Karpas-422 (cell line): Measurements from ENCODE around the gene COLEC12. TPM values are rescaled to one million over a fixed set of nuclear protein-coding genes. Genes with fewer than 3 reads are reported as not detected.

Experiments
- DNase-seq: peaks from one replicate; pipeline ENCODE4 v3.0.0-alpha.2; 2015
- H2AFZ ChIP-seq: fragments of 200-600 bp; sonication (generic); 2 replicates; pipeline ENCODE4 v1.6.1; 2014; ENCODE audit warnings: antibody characterized with exemption, low read length, mixed read lengths
- H3K27ac ChIP-seq: fragments of 200-600 bp; sonication (generic); 2 replicates; pipeline ENCODE4 v1.5.1; 2014; ENCODE audit warnings: mild to moderate bottlenecking, low read length, moderate library complexity
- H3K27me3 ChIP-seq: fragments of 200-600 bp; sonication (generic); 2 replicates; pipeline ENCODE4 v1.6.1; 2014; ENCODE audit warnings: low read length, mixed read lengths
- H3K36me3 ChIP-seq: fragments of 200-600 bp; sonication (generic); 2 replicates; pipeline ENCODE4 v1.6.1; 2014; ENCODE audit warnings: low read length, mixed read lengths; ENCODE audit not compliant: insufficient read depth
- H3K4me1 ChIP-seq: fragments of 200-600 bp; sonication (generic); 2 replicates; pipeline ENCODE4 v1.6.1; 2014; ENCODE audit warnings: mild to moderate bottlenecking, low read length, mixed read lengths
- H3K4me2 ChIP-seq: fragments of 200-600 bp; sonication (generic); 2 replicates; pipeline ENCODE4 v1.6.1; 2014; ENCODE audit warnings: low read length, low read depth, mild to moderate bottlenecking; ENCODE audit not compliant: poor library complexity, severe bottlenecking
- H3K4me3 ChIP-seq: fragments of 200-600 bp; sonication (generic); 2 replicates; pipeline ENCODE4 v1.5.1; 2014; ENCODE audit warnings: mild to moderate bottlenecking, antibody characterized with exemption, low read length, mixed read lengths
- H3K79me2 ChIP-seq: fragments of 200-600 bp; sonication (generic); 2 replicates; pipeline ENCODE4 v1.6.1; 2014; ENCODE audit warnings: mild to moderate bottlenecking, low read length, mixed read lengths
- H3K9ac ChIP-seq: fragments of 200-600 bp; sonication (generic); 2 replicates; pipeline ENCODE4 v1.6.0; 2014; ENCODE audit warnings: low read length
- H3K9me2 ChIP-seq: fragments of 200-600 bp; sonication (generic), shearing (Covaris generic); replicated peaks from 2 replicates; pipeline ENCODE4 v1.6.0; 2014; ENCODE audit warnings: mild to moderate bottlenecking, low read length, moderate library complexity; ENCODE audit not compliant: insufficient read depth
- H3K9me3 ChIP-seq: fragments of 300-700, 200-600 bp; sonication (generic); 2 replicates; pipeline ENCODE4 v1.6.1; 2014; ENCODE audit warnings: low read length, mixed read lengths
- H4K20me1 ChIP-seq: fragments of 200-600 bp; sonication (generic); 2 replicates; pipeline ENCODE4 v1.6.1; 2014; ENCODE audit warnings: mild to moderate bottlenecking, antibody characterized with exemption, low read length, low read depth; ENCODE audit not compliant: insufficient read depth
- total RNA-seq: library from RNA; depleted of rRNA; stranded (reverse); fragments of >200 nt; shearing (Covaris generic); gene quantifications from 2 replicates; pipeline ENCODE4 v1.2.3, GENCODE V29; 2014; ENCODE audit warnings: low replicate concordance

The COLEC12 gene
- total RNA-seq, 1 experiment from 2014 or later: not detected

DNA sequence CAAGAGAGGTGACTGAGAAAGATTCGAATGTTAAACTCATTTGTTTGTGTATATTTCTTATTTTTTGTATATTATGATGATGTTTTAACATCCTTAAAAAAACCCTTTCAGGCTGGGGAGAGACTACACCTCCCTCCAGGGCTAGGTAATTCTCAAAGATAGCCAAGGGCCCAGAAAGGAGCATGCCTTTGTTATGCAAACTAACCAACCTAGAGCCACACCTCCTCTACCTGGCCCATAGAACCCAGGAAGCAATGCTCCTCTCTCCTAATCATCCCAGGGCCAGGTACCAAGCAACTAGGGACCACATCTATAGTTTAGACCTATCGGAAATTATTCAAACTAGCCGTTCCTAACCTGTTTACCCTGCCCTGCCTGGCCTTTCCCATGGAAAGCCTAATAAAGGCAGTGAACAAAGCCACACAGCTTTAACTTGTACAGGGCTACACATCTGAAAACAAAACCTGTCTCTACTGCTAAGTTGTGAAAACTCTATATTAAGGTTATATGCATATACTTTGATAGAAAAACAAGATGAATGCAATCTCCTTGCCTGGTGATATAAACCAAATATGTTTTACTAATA, 79.7 kb downstream of the COLEC12 start:
- H3K9me3 ChIP-seq: no peaks in the 10 kb centered on the region
- no peak overlapping the region for H3K27ac ChIP-seq
- no peaks in the 10 kb centered on the region for H4K20me1 ChIP-seq
- H3K4me3 ChIP-seq: no peak overlapping the region
- no peak overlapping the region for H3K4me2 ChIP-seq
- H3K27me3 ChIP-seq: no peaks in the 10 kb centered on the region
- no peak overlapping the region for H3K9ac ChIP-seq
- no peaks in the 10 kb centered on the region for H3K9me2 ChIP-seq
- no peak for DNase-seq
- H3K4me1 ChIP-seq: no peaks in the 10 kb centered on the region
- H3K79me2 ChIP-seq: no peaks in the 10 kb centered on the region
- no peak overlapping the region for H2AFZ ChIP-seq
- no peaks in the 10 kb centered on the region for H3K36me3 ChIP-seq

DNA sequence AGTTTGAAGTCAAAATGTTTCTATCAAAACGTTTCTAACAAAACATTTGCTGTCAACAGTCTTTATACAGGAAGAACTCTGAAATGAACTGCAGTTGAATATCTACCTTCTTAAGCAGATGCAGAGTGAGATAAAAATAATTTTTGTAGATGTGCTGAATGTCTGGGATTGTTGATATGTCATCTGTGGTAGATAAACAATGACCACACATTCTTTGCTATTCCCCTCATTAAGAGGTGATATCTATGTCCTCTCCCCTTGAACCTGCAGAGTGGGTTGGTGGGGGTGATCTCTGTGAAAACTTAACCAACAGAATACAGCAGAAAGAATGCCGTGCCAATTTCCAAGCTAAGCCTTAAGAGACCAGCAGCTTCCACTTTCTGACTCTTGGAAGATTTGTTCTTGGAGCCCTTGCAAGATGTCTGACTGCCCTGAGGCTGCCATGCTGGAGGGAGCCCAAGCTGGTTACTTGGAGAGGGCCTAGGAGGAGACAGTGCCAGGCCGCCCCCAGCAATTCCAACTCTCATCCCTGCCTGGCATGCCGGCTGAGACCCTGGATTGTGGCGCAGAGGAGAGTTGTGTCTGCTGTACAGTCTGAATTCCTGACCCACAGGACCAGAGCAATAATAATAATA, 80.8 kb downstream of the COLEC12 start:
- H3K9ac ChIP-seq: no peak overlapping the region
- H3K4me2 ChIP-seq: no peak overlapping the region
- no peaks in the 10 kb centered on the region for H4K20me1 ChIP-seq
- no peak for DNase-seq
- H3K27ac ChIP-seq: no peak overlapping the region
- H3K4me3 ChIP-seq: no peak overlapping the region
- no peak overlapping the region for H2AFZ ChIP-seq
- H3K9me2 ChIP-seq: no peaks in the 10 kb centered on the region
- H3K36me3 ChIP-seq: no peaks in the 10 kb centered on the region
- H3K79me2 ChIP-seq: no peaks in the 10 kb centered on the region
- H3K27me3 ChIP-seq: no peaks in the 10 kb centered on the region
- H3K4me1 ChIP-seq: no peaks in the 10 kb centered on the region
- H3K9me3 ChIP-seq: no peaks in the 10 kb centered on the region

DNA sequence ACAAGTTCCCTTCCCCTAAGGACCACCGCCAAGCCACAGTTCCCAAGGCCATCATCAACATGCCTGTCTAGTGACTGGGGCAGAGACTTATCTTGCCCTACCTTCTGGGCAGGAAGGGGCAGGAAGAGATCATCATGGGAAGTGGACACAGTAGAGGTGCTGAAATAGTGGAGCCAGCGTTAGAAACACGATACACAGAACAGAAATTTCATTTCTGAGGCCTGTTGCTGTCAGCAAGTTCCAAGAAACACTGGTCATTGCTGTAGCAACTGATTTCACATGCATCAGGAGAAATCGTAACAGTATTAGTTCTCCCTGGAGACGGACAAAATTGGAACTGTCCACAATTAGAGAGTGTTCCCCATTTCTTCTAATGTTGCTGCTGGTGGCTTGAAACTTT, 83.0 kb downstream of the COLEC12 start:
- Histone ChIP-seq H3K27me3 (no peaks in the 10 kb centered on the region), H3K27ac (no peak overlapping the region), H3K36me3 (no peaks in the 10 kb centered on the region), H3K4me2 (no peak overlapping the region), H3K9me2 (no peaks in the 10 kb centered on the region), H3K79me2 (no peaks in the 10 kb centered on the region), H3K4me1 (no peaks in the 10 kb centered on the region), H3K9ac (no peak overlapping the region), H4K20me1 (no peaks in the 10 kb centered on the region), H3K4me3 (no peak overlapping the region), H2AFZ (no peak overlapping the region), H3K9me3 (no peaks in the 10 kb centered on the region)
- no peak for DNase-seq

DNA sequence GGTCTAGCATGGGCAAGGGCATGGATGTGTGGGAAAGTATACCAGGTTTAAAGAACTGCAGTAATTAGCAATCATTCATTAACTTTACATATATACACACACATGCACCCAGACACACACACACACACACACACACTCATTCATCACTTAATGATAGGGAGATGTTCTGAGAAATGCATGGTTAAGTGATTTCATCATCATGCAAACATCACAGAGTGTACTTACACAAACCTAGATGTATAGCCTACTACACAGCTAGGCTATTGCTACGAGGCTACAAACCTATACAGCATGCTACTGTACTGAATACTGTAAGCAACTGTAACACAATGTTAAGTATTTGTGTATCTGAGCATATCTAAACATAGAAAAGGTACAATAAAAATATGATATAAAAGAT, 83.6 kb downstream of the COLEC12 start:
- Histone ChIP-seq H3K36me3 (no peaks in the 10 kb centered on the region), H3K4me3 (no peak overlapping the region), H3K9ac (no peak overlapping the region), H3K27ac (no peak overlapping the region), H2AFZ (no peak overlapping the region), H4K20me1 (no peaks in the 10 kb centered on the region), H3K9me3 (no peaks in the 10 kb centered on the region), H3K27me3 (no peaks in the 10 kb centered on the region), H3K9me2 (no peaks in the 10 kb centered on the region), H3K4me2 (no peak overlapping the region), H3K4me1 (no peaks in the 10 kb centered on the region), H3K79me2 (no peaks in the 10 kb centered on the region)
- no peak for DNase-seq

DNA sequence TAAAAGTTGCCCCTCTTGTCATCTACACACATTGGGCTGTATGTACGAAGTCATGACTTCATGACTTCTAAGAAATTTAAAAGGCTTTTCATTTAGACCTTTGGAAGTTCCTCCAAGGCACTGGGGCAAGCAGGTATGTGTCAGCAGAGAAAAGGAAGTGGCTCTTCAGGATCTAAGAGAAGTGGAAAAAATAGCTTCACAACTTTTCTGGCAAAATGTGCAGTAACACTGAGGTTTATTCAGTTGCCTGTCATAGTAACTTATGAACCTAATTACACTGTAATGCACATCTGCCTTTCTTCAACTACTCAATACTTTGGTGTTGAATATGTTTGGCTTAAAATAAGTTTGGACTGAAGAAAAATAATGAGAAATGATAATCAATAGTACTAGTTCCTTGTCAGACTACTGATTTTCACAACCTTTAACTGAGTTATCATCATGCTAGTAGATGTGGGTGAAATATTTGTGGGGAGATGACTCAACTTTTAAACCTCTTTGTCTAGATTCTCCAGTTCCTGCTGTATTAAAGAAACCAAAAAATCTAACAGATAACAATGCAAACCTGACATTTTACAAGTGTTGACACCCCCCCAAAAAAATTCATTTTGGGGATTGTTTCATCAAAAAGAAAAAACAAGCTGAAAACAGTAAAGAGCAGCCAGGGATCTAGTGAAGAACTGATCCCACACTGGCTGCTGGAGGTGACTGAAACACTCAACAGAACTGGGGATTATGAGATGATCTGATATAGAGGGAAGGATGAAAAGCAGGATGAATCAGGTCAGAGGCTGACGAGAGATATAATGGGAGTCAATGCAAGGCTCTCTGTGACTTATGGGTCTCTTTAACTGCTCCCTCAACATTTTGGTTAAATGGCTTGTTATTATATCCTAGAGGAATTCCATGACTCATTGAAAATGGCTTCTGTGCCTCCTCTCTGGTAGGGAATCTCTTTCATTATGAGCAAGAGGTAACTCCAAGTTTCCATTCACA, 84.6 kb downstream of the COLEC12 start:
- no peaks in the 10 kb centered on the region for H3K27me3 ChIP-seq
- no peaks in the 10 kb centered on the region for H4K20me1 ChIP-seq
- no peaks in the 10 kb centered on the region for H3K4me1 ChIP-seq
- no peak for DNase-seq
- H3K4me3 ChIP-seq: no peak overlapping the region
- no peak overlapping the region for H2AFZ ChIP-seq
- H3K79me2 ChIP-seq: no peaks in the 10 kb centered on the region
- H3K9ac ChIP-seq: no peak overlapping the region
- H3K36me3 ChIP-seq: no peaks in the 10 kb centered on the region
- H3K27ac ChIP-seq: no peak overlapping the region
- no peaks in the 10 kb centered on the region for H3K9me3 ChIP-seq
- H3K9me2 ChIP-seq: no peaks in the 10 kb centered on the region
- no peak overlapping the region for H3K4me2 ChIP-seq

DNA sequence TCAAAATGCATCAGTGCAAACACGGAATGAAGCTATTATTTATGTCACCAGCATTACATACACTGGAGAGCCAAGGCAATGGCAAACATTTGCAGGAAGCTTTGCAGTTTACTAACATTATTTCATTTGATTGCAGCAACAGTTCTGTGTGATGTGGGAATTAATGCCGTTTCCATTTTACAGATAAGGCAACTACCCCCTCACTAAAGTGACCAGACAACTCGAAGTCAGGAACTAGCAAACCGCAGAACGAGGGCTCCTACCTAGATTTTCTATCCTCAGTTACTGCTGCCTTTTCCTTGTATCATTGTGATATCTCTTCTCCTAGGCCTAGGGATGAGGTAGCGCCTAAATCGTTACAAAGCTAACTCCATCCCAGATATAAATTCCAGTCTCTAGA, 85.5 kb downstream of the COLEC12 start:
- H3K9me3 ChIP-seq: no peaks in the 10 kb centered on the region
- DNase-seq: no peak

DNA sequence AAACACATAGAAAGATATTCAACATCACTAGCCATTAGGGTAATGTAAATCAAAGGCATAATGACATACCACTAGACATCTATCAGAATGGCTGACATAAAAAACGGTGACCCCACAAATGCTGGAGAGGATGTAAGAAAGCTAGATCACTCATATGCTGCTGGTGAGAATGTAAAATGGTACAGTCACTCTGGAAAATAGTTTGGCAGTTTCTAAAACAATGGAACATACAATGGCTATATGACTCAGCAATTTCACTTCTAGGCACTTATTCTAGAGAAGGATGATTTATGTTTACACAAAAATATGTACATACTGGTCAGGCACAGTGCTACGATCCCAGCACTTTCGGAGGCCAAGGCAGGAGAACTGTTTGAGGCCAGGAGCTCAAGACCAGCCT, 87.3 kb downstream of the COLEC12 start:
- Histone ChIP-seq H3K27me3 (no peaks in the 10 kb centered on the region), H3K9ac (no peak overlapping the region), H3K4me1 (no peaks in the 10 kb centered on the region), H3K4me3 (no peak overlapping the region), H3K27ac (no peak overlapping the region), H3K9me2 (no peaks in the 10 kb centered on the region), H4K20me1 (no peaks in the 10 kb centered on the region), H3K9me3 (no peaks in the 10 kb centered on the region), H3K4me2 (no peak overlapping the region), H3K36me3 (no peaks in the 10 kb centered on the region), H2AFZ (no peak overlapping the region), H3K79me2 (no peaks in the 10 kb centered on the region)
- DNase-seq: no peak

More for the DNA sequence above, 85.5 kb downstream of the COLEC12 start:
- Histone ChIP-seq H3K4me3 (no peak overlapping the region), H2AFZ (no peak overlapping the region), H3K9me2 (no peaks in the 10 kb centered on the region), H3K27ac (no peak overlapping the region), H3K79me2 (no peaks in the 10 kb centered on the region), H3K4me2 (no peak overlapping the region), H3K36me3 (no peaks in the 10 kb centered on the region), H3K27me3 (no peaks in the 10 kb centered on the region), H3K4me1 (no peaks in the 10 kb centered on the region), H4K20me1 (no peaks in the 10 kb centered on the region), H3K9ac (no peak overlapping the region)

DNA sequence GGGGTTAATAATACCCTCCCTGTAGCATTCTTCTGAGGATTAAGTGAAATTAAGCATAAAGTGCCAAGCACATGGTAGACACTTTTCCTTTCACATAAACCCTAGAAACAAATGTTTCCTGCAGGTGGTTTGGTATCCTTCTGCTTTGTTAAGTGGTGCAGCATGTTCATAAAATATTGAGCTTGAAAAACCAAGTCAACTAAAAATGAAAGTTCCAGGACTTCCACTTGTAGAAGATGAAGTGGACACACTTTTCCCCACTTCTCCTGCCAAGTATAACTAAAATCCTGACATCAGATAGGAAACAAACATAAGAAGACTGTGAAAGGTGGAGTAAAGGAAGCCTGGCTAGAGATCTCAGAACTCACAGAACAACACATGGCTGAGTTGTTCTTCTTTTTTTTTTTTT, 90.5 kb downstream of the COLEC12 start:
- H3K4me2 ChIP-seq: no peak overlapping the region
- no peaks in the 10 kb centered on the region for H3K4me1 ChIP-seq
- no peaks in the 10 kb centered on the region for H3K9me3 ChIP-seq
- H3K36me3 ChIP-seq: no peaks in the 10 kb centered on the region
- no peak overlapping the region for H3K27ac ChIP-seq
- no peaks in the 10 kb centered on the region for H4K20me1 ChIP-seq
- DNase-seq: no peak
- H3K9ac ChIP-seq: no peak overlapping the region
- no peaks in the 10 kb centered on the region for H3K27me3 ChIP-seq
- H2AFZ ChIP-seq: no peak overlapping the region
- H3K9me2 ChIP-seq: no peaks in the 10 kb centered on the region
- H3K4me3 ChIP-seq: no peak overlapping the region
- no peaks in the 10 kb centered on the region for H3K79me2 ChIP-seq
